GM06990 (cell line): ENCODE measurements around the gene GRM4.
"Not testable (repeated sequence)": the region's sequence is repeated elsewhere in the genome, so short reads cannot be mapped to it uniquely, and the experiment has no call there.

Source experiments
- DNase-seq: peaks from one replicate; pipeline ENCODE4 v3.0.0-alpha.2; 2011; ENCODE audit not compliant: insufficient read length; ENCODE audit errors: extremely low read depth
- H3K27me3 ChIP-seq: replicated peaks from 2 replicates; pipeline ENCODE4 v1.6.0; 2011; ENCODE audit warnings: low read length; ENCODE audit not compliant: control insufficient read depth, insufficient read depth
- H3K36me3 ChIP-seq: 2 replicates; pipeline ENCODE4 v1.5.1; 2011; ENCODE audit warnings: low read length; ENCODE audit not compliant: control insufficient read depth, insufficient read depth
- H3K4me3 ChIP-seq: replicated peaks from 2 replicates; pipeline ENCODE4 v1.5.1; 2011; ENCODE audit warnings: low read depth, mild to moderate bottlenecking, control low read depth, low read length
- TF ChIP-seq, protein P1 (sequence below): IDR thresholded peaks from 2 replicates; pipeline ENCODE4 v1.5.1; 2011; ENCODE audit warnings: low read length, control low read depth, mild to moderate bottlenecking, inconsistent platforms; ENCODE audit not compliant: insufficient read depth, poor library complexity, severe bottlenecking

Gene GRM4

DNA sequence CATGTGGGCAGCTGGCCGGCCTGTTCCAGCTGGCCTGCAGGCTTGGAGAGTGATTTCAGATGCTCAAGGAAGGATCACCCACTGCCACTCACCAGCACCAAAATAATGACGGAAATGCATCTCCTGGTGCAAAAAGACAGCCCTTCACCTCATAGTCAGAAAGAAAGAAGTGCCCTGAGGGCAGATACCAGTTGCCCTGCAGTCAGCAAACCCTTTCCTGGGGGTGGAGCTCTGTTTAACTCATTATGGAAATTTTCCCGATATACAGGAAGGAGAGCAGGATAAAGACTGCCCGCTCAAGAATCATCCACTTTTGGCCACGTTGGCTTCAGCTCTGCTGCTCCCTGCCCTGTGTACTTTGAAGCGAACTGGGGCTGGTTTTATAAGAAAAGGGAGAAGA lies 127.9 kb downstream of the GRM4 start:
- Histone ChIP-seq H3K36me3 (no peaks in the 10 kb centered on the region), H3K4me3 (no peak overlapping the region), H3K27me3 (no peaks in the 10 kb centered on the region)
- TF ChIP-seq, protein P1, sequence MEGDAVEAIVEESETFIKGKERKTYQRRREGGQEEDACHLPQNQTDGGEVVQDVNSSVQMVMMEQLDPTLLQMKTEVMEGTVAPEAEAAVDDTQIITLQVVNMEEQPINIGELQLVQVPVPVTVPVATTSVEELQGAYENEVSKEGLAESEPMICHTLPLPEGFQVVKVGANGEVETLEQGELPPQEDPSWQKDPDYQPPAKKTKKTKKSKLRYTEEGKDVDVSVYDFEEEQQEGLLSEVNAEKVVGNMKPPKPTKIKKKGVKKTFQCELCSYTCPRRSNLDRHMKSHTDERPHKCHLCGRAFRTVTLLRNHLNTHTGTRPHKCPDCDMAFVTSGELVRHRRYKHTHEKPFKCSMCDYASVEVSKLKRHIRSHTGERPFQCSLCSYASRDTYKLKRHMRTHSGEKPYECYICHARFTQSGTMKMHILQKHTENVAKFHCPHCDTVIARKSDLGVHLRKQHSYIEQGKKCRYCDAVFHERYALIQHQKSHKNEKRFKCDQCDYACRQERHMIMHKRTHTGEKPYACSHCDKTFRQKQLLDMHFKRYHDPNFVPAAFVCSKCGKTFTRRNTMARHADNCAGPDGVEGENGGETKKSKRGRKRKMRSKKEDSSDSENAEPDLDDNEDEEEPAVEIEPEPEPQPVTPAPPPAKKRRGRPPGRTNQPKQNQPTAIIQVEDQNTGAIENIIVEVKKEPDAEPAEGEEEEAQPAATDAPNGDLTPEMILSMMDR: no peak
- DNase-seq: no peak

DNA sequence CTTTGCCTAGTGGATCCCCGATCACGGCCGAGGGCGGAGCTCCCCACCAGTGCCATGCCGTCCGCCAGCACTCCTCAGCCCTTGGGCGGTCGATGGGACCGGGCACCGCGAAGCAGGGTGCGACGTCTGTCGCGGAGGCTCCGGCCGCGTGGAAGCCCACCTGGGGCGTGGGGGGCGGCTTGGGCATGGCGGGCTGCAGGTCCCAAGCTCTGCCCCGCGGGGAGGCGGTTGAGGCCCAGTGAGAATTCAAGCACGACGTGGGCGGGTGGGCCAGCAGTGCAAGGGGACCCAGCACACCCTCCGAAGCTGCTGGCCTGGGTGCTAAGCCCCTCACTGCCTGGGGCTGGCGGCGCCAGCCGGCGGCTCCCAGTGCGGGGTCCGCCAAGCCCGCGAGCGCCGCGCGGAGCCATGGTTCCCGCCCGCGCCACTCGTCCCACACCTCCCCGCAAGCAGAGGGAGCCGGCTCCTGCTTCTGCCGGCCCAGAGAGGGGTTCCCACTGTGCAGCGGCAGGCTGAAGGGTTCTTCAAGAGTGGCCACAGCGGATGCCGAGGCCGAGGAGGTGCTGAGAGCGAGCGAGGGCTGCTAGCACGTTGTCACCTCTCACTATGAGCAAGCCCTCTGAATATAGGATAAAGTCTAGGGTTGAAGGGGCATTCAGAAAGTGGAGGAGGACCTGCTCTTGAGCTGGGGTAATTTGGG lies 128.6 kb downstream of the GRM4 start:
- Histone ChIP-seq H3K36me3 (no peaks in the 10 kb centered on the region), H3K4me3 (no peak overlapping the region), H3K27me3 (no peaks in the 10 kb centered on the region)
- DNase-seq: no peak
- TF ChIP-seq, protein P1: no peak

DNA sequence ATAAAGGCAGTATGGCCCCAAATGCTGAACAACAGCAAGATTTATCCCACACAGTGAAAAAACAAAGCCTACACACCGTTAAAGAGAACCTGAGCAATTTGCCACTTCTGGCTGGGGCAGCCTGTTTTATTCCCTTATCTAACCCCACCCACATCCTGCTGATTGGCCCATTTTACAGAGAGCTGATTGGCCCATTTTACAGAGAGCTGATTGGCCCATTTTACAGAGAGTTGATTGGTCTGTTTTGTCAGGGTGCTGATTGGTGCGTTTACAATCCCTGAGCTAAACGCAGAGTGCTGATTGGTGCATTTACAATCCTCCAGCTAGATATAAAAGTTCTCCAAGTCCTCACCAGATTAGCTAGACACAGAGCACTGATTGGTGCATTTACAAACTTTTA lies 129.3 kb downstream of the GRM4 start:
- H3K36me3 ChIP-seq, H3K27me3 ChIP-seq, H3K4me3 ChIP-seq, DNase-seq: not testable (repeated sequence)

DNA sequence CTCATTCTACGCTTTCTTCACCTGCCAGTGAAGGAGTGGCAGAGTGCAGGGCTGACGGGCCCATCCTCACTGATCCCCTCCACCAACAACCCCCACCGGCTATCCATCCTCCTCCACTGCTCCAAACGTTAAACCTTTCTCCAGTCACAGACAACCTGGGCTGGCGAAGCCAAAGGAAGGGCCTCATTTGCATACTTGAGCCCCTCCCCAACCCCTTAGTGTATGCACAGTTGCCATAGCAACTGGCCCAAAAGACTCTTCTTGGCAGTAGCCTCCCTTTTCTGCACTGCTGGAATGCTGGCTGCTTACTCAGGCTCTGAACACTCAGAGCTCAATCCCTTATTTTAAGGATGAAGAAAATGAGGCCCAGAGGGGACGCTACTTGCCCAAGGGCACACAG lies 130.3 kb downstream of the GRM4 start:
- Histone ChIP-seq H3K27me3 (no peaks in the 10 kb centered on the region), H3K36me3 (no peaks in the 10 kb centered on the region), H3K4me3 (no peak overlapping the region)
- no peak for DNase-seq
- TF ChIP-seq, protein P1: no peak

DNA sequence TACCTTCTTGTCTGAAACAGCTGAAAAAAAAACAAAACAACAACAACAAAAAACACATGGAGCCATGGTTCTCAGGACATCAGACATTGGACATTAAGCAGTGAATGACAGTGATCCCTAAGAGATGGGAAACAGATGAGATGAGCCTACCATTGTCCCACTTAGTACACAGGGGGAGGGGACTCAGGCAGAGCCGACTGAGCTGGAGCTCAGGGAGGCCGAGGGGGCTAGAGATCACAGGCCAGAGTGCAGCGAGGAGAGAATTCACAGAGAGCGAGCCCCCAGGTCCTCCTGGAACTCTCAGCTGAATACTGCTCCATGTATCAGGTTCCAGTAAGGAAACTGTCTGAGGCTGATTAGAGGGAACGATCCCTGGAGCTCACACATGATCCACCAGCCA lies 134.6 kb downstream of the GRM4 start:
- TF ChIP-seq, protein P1: no peak
- Histone ChIP-seq H3K4me3 (no peak overlapping the region), H3K27me3 (no peaks in the 10 kb centered on the region; the same call in none of the 2 replicates), H3K36me3 (no peaks in the 10 kb centered on the region)
- no peak for DNase-seq

DNA sequence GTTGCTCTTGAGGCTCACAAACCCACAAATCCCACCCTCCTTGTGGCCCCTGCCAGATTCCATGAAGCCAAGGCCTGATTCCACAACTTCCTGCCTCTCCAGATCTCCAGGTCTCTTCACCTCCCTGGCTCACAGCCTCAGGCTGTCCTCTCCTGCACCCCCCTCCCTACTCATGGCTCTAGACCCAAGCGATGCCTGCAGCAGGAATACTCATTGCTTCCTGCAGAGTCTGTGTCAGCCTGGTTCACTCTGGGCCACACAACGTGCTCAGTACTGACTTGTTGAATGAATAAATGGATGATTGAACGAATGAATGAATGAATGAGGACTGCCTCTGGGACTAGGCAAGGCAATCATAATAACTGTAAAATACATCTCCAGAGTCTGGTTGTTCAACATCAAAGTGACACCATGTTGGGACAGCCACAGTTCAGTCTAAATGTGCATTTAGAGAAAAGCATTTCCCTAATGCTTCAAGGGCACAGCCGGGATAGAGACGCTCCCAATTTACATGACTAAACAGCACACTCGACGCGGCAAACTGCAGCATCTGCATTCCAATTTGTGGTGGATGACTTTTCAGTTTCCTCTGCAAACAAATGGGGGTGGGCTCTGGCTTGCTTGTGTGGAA lies 139.9 kb downstream of the GRM4 start:
- H3K36me3 ChIP-seq: no peaks in the 10 kb centered on the region
- TF ChIP-seq, protein P1: no peak
- H3K27me3 ChIP-seq: no peaks in the 10 kb centered on the region; the same call in none of the 2 replicates
- DNase-seq: no peak
- H3K4me3 ChIP-seq: no peak overlapping the region
